22Rv1 (cell line): ENCODE measurements around the gene REL.
"Not testable (repeated sequence)": the region's sequence is repeated elsewhere in the genome, so short reads cannot be mapped to it uniquely, and the experiment has no call there.

Experiments
- H3K27ac ChIP-seq: fragments of 450-650 bp; 2 replicates; pipeline ENCODE4 v1.5.1; 2017
- ZFX ChIP-seq: fragments of 450-650 bp; IDR thresholded peaks from 2 replicates; pipeline ENCODE4 v1.6.1; 2017; ENCODE audit warnings: antibody characterized with exemption, borderline replicate concordance
- TF ChIP-seq, protein P1 (sequence below): fragments of 450-650 bp; IDR thresholded peaks from 2 replicates; pipeline ENCODE4 v1.5.1; 2017; ENCODE audit warnings: mild to moderate bottlenecking

The REL gene

DNA sequence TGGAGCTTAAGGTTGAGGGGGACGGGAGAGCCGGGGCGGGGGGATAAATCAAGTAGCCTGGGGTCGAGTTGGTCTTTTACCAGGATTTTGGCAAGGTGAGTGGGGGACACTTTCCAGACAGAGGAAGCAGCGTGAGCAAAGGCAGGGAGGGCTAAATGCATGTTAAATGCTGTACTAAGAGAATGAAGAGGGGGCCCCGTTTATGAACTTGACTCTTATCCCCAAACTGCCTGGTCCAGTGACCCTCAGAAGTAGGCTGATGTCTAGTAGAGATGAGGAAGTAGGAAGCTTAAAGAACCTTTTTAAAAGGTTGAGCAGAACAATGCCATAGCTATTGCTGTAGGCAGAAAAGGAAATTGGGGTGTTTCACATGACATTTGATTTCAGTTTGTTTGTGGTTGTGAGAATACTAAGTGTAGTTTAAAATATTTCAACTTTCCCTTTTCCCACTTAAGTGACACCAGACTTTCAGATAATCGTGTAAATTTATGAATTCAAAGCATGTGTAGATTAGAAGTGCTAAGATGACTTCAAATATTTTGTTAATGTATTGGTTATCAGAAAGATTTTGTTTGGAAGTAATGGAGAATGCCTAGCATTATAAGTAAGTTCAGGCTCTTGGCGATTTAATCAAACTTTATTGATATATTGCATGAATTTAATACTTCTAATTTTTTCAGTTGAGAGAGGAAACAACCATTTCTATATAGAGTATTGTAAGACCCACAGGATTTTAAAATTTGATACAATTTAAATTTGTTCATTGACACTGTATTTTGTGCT, 1.8 kb downstream of the REL start:
- H3K27ac ChIP-seq, result no peak overlapping the region; the same call in 1 of the 2 replicates
- no peak for TF ChIP-seq ZFX
- TF ChIP-seq, protein P1, sequence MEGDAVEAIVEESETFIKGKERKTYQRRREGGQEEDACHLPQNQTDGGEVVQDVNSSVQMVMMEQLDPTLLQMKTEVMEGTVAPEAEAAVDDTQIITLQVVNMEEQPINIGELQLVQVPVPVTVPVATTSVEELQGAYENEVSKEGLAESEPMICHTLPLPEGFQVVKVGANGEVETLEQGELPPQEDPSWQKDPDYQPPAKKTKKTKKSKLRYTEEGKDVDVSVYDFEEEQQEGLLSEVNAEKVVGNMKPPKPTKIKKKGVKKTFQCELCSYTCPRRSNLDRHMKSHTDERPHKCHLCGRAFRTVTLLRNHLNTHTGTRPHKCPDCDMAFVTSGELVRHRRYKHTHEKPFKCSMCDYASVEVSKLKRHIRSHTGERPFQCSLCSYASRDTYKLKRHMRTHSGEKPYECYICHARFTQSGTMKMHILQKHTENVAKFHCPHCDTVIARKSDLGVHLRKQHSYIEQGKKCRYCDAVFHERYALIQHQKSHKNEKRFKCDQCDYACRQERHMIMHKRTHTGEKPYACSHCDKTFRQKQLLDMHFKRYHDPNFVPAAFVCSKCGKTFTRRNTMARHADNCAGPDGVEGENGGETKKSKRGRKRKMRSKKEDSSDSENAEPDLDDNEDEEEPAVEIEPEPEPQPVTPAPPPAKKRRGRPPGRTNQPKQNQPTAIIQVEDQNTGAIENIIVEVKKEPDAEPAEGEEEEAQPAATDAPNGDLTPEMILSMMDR, result no peak

DNA sequence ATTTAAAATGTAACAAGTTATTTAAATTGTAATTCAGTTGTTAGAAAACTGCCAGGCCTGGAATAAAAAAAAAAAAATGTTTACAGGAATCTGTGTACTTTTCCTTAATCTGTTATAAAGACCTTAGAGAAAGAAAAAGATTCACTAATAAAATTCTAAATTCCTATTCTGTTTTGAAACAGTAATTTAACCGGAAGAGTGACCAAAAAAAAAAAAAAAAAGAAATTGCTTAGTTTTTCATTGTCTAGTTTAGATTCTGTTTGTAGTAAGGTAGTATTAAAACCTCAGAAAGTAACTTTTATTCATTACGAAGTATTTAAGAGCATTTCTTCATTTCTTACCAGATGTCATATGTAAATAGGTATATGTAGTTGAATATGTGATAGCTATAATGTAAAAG, 2.5 kb downstream of the REL start:
- TF ChIP-seq, protein P1, result no peak
- TF ChIP-seq ZFX, result no peak
- no peak overlapping the region for H3K27ac ChIP-seq

DNA sequence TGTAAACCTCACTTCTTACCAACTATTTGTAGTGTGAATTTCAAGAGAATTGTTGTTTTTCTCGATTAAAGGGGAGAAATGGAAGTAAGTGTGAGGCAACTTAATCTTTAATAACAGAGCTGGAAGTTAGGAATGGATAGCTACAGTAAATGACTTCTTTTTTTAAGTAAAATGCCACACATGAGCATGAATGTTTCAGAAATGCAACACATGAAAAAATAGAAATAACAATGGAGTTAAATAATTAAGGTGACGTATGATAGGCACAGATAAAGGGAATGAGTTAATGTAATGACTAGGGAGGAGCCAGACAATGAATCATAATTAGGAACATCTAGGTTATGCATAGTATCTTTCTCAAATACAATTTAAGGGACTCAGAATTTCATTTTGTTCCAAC, 3.4 kb downstream of the REL start:
- no peak for TF ChIP-seq ZFX
- TF ChIP-seq, protein P1, result no peak
- H3K27ac ChIP-seq, result no peak overlapping the region

DNA sequence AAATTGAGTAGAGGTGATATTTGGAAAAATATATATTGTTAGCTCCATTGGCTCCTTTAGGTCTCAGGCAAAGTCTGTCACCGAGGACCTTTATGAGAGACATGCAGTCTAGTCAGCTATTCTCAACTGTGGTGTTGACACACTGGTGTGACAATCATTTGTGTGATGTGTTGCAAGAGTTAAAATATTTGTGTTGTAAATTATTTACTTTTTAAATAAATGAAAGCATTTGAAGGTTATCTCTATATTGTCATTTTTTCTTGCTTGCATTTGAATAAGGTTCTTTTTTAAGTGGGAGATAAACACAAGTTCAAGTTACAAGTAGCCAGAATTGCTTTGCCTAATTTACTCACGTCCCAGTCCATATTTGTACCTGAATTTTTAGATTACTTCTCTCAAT, 4.3 kb downstream of the REL start:
- TF ChIP-seq, protein P1, result no peak
- no peak for TF ChIP-seq ZFX
- H3K27ac ChIP-seq, result no peak overlapping the region

DNA sequence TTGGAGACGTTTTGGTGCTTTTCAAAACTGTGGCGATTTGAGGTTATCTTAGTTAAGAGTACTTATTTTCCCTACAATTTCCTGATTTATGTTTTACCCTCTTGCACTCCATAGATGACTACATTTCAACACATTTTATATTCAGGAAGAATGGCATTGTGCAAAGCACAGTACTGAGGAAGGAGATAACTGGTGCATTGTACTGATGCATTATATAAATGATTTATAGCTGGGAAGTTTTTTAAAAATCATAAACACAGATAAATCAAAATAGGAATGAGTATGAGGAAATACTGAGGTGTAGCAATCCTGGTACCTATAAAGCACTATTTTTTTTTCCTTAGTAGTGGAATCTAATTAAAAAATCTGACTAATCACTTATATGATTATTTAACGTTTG, 5.6 kb downstream of the REL start:
- no peak for TF ChIP-seq ZFX
- TF ChIP-seq, protein P1, result no peak
- H3K27ac ChIP-seq, result no peak overlapping the region

DNA sequence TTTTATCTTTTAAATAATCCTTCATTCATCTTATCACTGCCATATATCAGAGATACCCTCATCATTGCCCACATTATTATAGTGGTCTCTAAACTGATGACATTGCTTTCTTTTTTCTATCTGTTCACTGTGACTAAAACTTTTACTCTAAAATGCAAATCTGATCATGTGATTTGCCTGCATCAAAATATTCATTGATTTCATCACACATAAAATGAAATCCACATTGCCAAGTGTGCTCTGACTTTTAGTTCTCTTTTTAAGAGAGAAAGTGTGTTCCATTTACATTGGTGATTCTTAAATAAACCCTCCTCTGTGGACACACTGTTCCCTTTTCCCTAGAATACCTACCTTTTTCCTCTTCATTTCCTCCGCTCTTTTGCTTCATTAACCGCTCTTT, 7.5 kb downstream of the REL start:
- no peak overlapping the region for H3K27ac ChIP-seq
- TF ChIP-seq, protein P1, result no peak
- TF ChIP-seq ZFX, result no peak

DNA sequence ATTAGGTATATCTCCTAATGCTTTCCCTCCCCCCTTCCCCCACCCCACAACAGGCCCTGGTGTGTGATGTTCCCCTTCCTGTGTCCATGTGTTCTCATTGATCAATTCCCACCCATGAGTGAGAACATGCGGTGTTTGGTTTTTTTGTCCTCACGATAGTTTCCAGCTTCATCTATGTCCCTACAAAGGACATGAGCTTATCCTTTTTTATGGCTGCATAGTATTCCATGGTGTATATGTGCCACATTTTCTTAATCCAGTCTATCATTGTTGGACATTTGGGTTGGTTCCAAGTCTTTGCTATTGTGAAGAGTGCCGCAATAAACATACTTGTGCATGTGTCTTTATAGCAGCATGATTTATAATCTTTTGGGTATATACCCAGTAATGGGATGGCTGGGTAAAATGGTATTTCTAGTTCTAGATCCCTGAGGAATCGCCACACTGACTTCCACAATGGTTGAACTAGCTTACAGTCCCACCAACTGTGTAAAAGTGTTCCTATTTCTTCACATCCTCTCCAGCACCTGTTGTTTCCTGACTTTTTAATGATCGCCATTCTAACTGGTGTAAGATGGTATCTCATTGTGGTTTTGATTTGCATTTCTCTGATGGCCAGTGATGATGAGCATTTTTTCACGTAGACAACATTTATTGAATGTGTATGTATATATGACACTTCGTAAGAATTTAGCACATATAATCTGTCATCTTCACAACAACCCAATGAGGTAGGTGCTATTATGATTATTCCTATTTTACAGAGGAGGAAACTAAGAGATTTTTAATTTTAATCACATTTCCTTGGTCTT, 8.4 kb downstream of the REL start:
- not testable (repeated sequence) for H3K27ac ChIP-seq
